ENCODE data around the gene IFNA1.
A peak's percentile ranks its signal among the peaks of the same experiment; 100 is the strongest.

IFNA1 gene

DNA sequence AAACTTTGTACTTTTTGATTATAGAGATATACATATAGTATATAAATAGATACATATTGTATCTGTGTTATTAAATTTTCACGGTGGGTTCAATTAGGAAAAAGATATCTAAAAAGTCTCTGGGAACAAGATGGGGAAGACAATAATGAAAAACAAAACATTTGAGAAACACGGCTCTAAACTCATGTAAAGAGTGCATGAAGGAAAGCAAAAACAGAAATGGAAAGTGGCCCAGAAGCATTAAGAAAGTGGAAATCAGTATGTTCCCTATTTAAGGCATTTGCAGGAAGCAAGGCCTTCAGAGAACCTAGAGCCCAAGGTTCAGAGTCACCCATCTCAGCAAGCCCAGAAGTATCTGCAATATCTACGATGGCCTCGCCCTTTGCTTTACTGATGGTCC, at the start of gene IFNA1:
IFNA1 (plus strand) TSS at position 301 of the 400 bp plus-strand sequence; CDS start at position 370, 69 bp downstream.
- POLR2A ChIA-PET: no interaction called here
- CTCF ChIA-PET: no interaction called here
- Histone ChIP-seq H3K27ac (ENCODE audit: extremely low read depth, low read depth, low read length) (no peak within 1 kb of the TSS), H3K36me3 (ENCODE audit: control insufficient read depth in 2 of 2, insufficient read depth in 1 of 2, low read length in 2 of 2) (no peaks in the 10 kb centered on the region), H3K4me1 (ENCODE audit: control insufficient read depth, insufficient read depth, low read length) (no peaks in the 10 kb centered on the region), H3K9me3 (ENCODE audit: control insufficient read depth, insufficient read depth, low read depth, low read length) (no peaks in the 10 kb centered on the region), H3K4me3 (ENCODE audit: low read depth, low read length) (no peak within 1 kb of the TSS)
- TF ChIP-seq ZBTB26 (tag by site-specific recombination; optimal IDR thresholded peaks at IDR 0.05): no peak
- TF ChIP-seq KLF16 (tag by site-specific recombination; IDR thresholded peaks at IDR 0.05): no peak
- no peak for TF ChIP-seq ZNF148 (tag by site-specific recombination; IDR thresholded peaks at IDR 0.05; ENCODE audit: borderline replicate concordance)
- no peak for TF ChIP-seq ZNF155 (tag by site-specific recombination; IDR thresholded peaks at IDR 0.05)
- TF ChIP-seq ZNF211 (tag by site-specific recombination; IDR thresholded peaks at IDR 0.05; ENCODE audit: low read depth): no peak
- no peak for TF ChIP-seq ZNF324 (tag by site-specific recombination; IDR thresholded peaks at IDR 0.05)

DNA sequence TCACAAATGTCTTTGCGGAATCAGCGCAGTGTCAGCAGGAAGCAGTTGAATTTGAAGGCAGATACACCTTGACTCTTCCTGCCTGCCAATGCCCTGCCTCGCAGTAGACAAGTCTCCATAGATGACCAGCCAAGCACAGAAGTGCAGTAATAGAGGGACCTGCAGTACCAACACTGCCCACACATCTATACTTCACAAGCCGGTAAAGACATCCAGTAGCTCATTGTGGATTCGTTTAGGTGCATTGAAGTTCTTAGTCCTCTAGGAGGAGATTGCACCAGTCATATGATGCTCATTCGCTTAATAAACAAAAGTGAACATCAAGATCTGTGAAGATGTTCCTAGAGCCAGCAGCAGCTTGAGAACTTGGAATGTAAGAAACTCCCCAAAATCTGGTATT, 48.0 kb upstream of the IFNA1 start:
- H3K36me3 ChIP-seq (ENCODE audit: control insufficient read depth in 2 of 2, insufficient read depth in 1 of 2, low read length in 2 of 2): no peaks in the 10 kb centered on the region
- H3K9me3 ChIP-seq (ENCODE audit: control insufficient read depth, insufficient read depth, low read depth, low read length): no peaks in the 10 kb centered on the region
- no peaks in the 10 kb centered on the region for H3K4me1 ChIP-seq (ENCODE audit: control insufficient read depth, insufficient read depth, low read length)
- TF ChIP-seq SALL2 (tag by site-specific recombination; IDR thresholded peaks at IDR 0.05; ENCODE audit: borderline replicate concordance) (no peak), ZNF404 (tag by site-specific recombination; IDR thresholded peaks at IDR 0.05) (no peak), ZFP69B (tag by site-specific recombination; IDR thresholded peaks at IDR 0.05) (no peak), KLF1 (tag by site-specific recombination; IDR thresholded peaks at IDR 0.05) (no peak), ZFHX2 (tag by site-specific recombination; conservative IDR thresholded peaks at IDR 0.05) (no peak), ZNF302 (tag by site-specific recombination; IDR thresholded peaks at IDR 0.05; ENCODE audit: low read depth) (no peak), ZNF692 (tag by site-specific recombination; IDR thresholded peaks at IDR 0.05) (no peak)
- no peak overlapping the region for H3K27ac ChIP-seq (ENCODE audit: extremely low read depth, low read depth, low read length)
- ChIA-PET POLR2A (no interaction called here), CTCF (interaction anchor here (0.6 to 2.7 kb wide), 10 partner anchors 8 to 143 kb away, joined by 3 to 11 read pairs (median 4); no protein-coding TSS in a partner anchor)
- no peak overlapping the region for H3K4me3 ChIP-seq (ENCODE audit: low read depth, low read length)

DNA sequence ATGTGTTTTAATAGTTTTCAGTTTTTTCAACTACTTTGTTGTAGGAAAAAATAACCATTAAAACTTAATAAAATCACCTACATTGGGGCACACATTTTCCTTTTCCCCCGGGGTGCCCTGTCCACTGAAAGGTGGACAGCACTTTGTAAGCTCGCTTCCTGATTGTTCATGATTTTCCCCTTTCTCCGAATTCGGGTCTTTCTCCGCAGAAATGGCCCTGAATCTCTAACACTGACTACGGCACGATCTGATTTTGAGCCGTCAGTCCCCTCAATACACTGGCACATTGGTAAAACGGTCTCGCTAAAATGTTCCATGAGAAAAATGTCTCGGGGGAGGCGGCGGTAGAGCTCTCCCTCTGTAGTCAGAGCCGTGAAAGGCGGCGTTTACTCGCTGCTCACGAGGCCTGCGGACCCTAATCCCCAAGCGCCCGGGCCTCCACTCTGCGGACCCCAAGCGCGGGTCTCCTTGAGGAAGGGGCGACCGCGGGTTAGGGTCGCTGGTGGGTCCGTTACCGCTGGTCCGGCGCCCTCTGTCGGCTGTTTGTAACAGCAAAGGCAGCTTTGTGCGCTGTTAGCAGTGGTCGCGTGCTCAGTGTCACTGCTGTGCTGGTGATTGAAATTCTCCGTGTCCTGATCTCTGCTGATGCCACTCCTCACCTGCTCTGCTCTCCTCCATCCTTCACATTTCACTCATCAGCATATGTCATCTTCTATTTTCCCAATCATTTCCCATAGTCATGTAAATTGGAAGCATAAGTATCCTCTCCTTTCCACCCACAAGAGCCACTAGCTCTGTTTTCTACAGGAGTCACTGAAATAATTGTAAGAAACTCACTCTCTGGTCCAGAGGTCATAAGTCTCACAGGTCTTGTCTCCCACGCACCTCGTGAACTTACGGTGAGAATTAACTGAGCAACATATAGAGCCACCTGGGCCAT, 44.2 kb upstream of the IFNA1 start:
- no peaks in the 10 kb centered on the region for H3K36me3 ChIP-seq (ENCODE audit: control insufficient read depth in 2 of 2, insufficient read depth in 1 of 2, low read length in 2 of 2)
- H3K9me3 ChIP-seq (ENCODE audit: control insufficient read depth, insufficient read depth, low read depth, low read length): no peaks in the 10 kb centered on the region
- no peak overlapping the region for H3K27ac ChIP-seq (ENCODE audit: extremely low read depth, low read depth, low read length)
- ChIA-PET POLR2A (interaction anchor here (0.5 to 1.0 kb wide), 3 partner anchors 60 to 142 kb away, joined by 3 read pairs; no protein-coding TSS in a partner anchor), CTCF (interaction anchor here (0.6 to 3.4 kb wide), 45 partner anchors 8 to 1028 kb away, joined by 3 to 33 read pairs (median 4); partner anchors contain the start of genes IFNA8 and KLHL9)
- no peaks in the 10 kb centered on the region for H3K4me1 ChIP-seq (ENCODE audit: control insufficient read depth, insufficient read depth, low read length)
- peak overlapping the region; percentile 68 for H3K4me3 ChIP-seq (ENCODE audit: low read depth, low read length)
- TF ChIP-seq ZNF704 (tag by site-specific recombination; IDR thresholded peaks at IDR 0.05) (no peak), IKZF3 (tag by site-specific recombination; IDR thresholded peaks at IDR 0.05) (no peak), KLF9 (tag by site-specific recombination; IDR thresholded peaks at IDR 0.05; ENCODE audit: low read depth) (no peak), ZNF214 (tag by site-specific recombination; IDR thresholded peaks at IDR 0.05; ENCODE audit: borderline replicate concordance) (no peak), KLF17 (tag by site-specific recombination; IDR thresholded peaks at IDR 0.05) (no peak), ZFP3 (tag by site-specific recombination; IDR thresholded peaks at IDR 0.05; ENCODE audit: low read depth) (no peak), ZNF302 (tag by site-specific recombination; IDR thresholded peaks at IDR 0.05; ENCODE audit: low read depth) (no peak), ZNF837 (tag by site-specific recombination; IDR thresholded peaks at IDR 0.05) (no peak), SALL2 (tag by site-specific recombination; IDR thresholded peaks at IDR 0.05; ENCODE audit: borderline replicate concordance) (no peak)
- TF ChIP-seq, protein P1, sequence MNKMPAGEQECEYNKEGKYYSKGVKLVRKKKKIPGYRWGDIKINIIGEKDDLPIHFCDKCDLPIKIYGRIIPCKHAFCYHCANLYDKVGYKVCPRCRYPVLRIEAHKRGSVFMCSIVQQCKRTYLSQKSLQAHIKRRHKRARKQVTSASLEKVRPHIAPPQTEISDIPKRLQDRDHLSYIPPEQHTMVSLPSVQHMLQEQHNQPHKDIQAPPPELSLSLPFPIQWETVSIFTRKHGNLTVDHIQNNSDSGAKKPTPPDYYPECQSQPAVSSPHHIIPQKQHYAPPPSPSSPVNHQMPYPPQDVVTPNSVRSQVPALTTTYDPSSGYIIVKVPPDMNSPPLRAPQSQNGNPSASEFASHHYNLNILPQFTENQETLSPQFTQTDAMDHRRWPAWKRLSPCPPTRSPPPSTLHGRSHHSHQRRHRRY (tag by site-specific recombination; IDR thresholded peaks at IDR 0.05): no peak

Data from HEK293 (cell line).